Measurements from ENCODE around the gene MAP3K2. TPM values are rescaled to one million over a fixed set of nuclear protein-coding genes. Genes with fewer than 3 reads are reported as not detected.

Gene MAP3K2
- total and polyA plus RNA-seq, 2 donors (not counting 3 experiments of a cell fraction or from before 2014, with no cell fraction given), result 3.4 to 25.7 TPM

- ChIA-PET CTCF (interaction anchor here (0.8 to 1.7 kb wide), 2 partner anchors 14 to 177 kb away, joined by 4 to 8 read pairs; no protein-coding TSS in a partner anchor), POLR2A (no interaction called here)
- BruUV-seq (replicated peaks), result no TSS peak
These were observed 85.6 kb downstream of the MAP3K2 start for GRCh38 chr2:127302168-127302567.

More at GRCh38 chr2:127302168-127302567, 85.6 kb downstream of the MAP3K2 start:
- no peak overlapping the region for H3K9ac ChIP-seq (replicated peaks; ENCODE audit: extremely low read depth, insufficient read depth, low read length)
- TF ChIP-seq FOS (IDR thresholded peaks at IDR 0.05; ENCODE audit: borderline replicate concordance, insufficient read depth, low read length) (no peak), POLR2AphosphoS5 (IDR thresholded peaks at IDR 0.05; ENCODE audit: insufficient read depth, low read depth, low read length) (no peak), CTCF (IDR thresholded peaks at IDR 0.05; ENCODE audit: extremely low read depth in 1 of 2, insufficient read depth in 1 of 2, low read depth in 1 of 2, low read length in 2 of 2) (no peak), JUN (IDR thresholded peaks at IDR 0.05; ENCODE audit: borderline replicate concordance, insufficient read depth, insufficient read length, low read depth) (no peak), GATA2 (IDR thresholded peaks at IDR 0.05; ENCODE audit: insufficient read depth, insufficient read length, low read depth, low read length) (no peak), POLR2A (IDR thresholded peaks at IDR 0.05; ENCODE audit: low read depth, low read length) (no peak), MAX (IDR thresholded peaks at IDR 0.05; ENCODE audit: insufficient read depth, insufficient read length) (no peak), MYC (IDR thresholded peaks at IDR 0.05; ENCODE audit: low read depth, low read length) (no peak), EZH2 (IDR thresholded peaks at IDR 0.05; ENCODE audit: borderline replicate concordance, low read depth, low read length, severe bottlenecking) (no peak)
- H2AFZ ChIP-seq (ENCODE audit: low read depth, low read length), result no peak overlapping the region
- intact Hi-C loops (cut with micrococcal nuclease) (no loop called here), dilution Hi-C loops (cut with MboI; ENCODE audit: extremely low pct_ligation_motif_present, low sequenced_read_pairs) (no loop called here)
- no peaks in the 10 kb centered on the region for H4K20me1 ChIP-seq (replicated peaks; ENCODE audit: control insufficient read depth, extremely low read depth, insufficient read depth, low read length)
- no peak overlapping the region for H3K4me3 ChIP-seq (replicated peaks in 1 of 3; ENCODE audit: insufficient read depth in 1 of 3, low read depth in 1 of 3, low read length in 3 of 3)
- no peaks in the 10 kb centered on the region for H3K4me1 ChIP-seq (ENCODE audit: control insufficient read depth, extremely low read depth, insufficient read depth, low read length)
- H3K9me3 ChIP-seq (replicated peaks; ENCODE audit: control insufficient read depth, insufficient read depth, low read length), result no peaks in the 10 kb centered on the region
- FAIRE-seq, result no peak
- DNase-seq (ENCODE audit: low read depth, low spot score), result no peak
- H3K27me3 ChIP-seq (ENCODE audit: control insufficient read depth in 2 of 2, insufficient read depth in 2 of 2, low read length in 2 of 2), result no peaks in the 10 kb centered on the region
- H3K27ac ChIP-seq (ENCODE audit: insufficient read depth, low read depth, low read length), result no peak overlapping the region
- no peaks in the 10 kb centered on the region for H3K79me2 ChIP-seq (ENCODE audit: control insufficient read depth, insufficient read depth, low read length)
- H3K9me1 ChIP-seq (replicated peaks; ENCODE audit: control insufficient read depth, extremely low read depth, insufficient read depth, low read length), result no peaks in the 10 kb centered on the region
- no peak overlapping the region for H3K4me2 ChIP-seq (ENCODE audit: insufficient read depth, low read length)
- no peaks in the 10 kb centered on the region for H3K36me3 ChIP-seq (ENCODE audit: control insufficient read depth in 2 of 2, extremely low read depth in 1 of 2, insufficient read depth in 2 of 2, low read length in 2 of 2)
